Glomerular visceral epithelial cell (primary cell): Measurements from ENCODE around the gene EDDM3A.

ENCODE experiments used
- DNase-seq: peaks from one replicate; pipeline ENCODE4 v3.0.0-alpha.2; 2016; ENCODE audit errors: extremely low spot score

Gene EDDM3A

GRCh38 chr14:20789230-20789813 lies 43.6 kb downstream of the EDDM3A start:
- no peak for DNase-seq

DNA sequence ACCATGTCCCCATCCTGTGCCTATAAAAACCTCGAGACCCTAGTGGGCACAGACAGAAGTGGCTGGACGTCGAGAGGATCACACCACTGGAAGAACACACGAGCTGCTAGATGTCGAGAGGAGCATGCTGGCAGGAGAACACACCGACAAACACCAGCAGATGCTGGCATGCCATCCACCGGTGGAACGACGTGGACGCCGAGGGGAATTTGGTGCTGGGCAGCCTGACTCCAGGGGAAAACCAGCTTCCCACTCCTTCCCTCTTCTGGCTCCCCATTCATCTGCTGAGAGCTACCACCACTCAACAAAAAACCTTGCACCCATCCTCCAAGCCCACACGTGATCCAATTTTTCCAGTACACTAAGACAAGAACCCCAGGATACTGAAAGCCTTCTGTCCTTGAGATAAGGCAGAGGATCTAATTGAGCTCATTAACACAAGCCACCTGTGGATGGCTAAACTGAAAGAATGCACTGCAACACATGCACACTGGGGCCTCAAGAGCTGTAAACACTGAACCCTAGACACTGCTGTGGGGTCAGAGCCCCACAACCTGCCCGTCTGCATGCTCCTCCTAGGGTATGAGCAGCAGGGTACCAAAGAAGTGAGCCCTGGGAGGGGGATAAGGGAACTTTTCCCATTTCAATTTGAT lies 44.9 kb downstream of the EDDM3A start:
- no peak for DNase-seq

GRCh38 chr14:20791187-20791586 lies 45.5 kb downstream of the EDDM3A start:
- no peak for DNase-seq

- no peak for DNase-seq
These were observed 45.9 kb downstream of the EDDM3A start for GRCh38 chr14:20791597-20791996.

DNA sequence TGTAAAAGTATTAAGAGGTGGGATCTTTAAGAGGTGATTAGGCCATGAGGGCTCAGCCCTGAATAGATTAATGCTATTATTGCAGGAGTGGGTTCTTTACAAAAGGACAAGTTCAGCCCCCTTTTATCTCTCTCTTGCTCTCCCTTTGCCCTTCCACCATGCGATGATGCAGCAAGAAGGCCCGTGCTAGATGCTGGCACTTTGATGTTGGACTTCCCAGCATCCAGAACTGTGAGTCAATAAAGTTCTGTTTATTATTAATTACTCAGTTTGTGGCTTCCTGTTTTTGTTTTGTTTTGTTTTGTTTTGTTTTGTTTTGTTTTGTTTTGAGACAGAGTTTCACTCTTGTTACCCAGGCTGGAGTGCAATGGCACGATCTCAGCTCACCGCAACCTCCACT lies 46.9 kb downstream of the EDDM3A start:
- DNase-seq: no peak

GRCh38 chr14:20794644-20795369 lies 49.1 kb downstream of the EDDM3A start:
- DNase-seq: no peak

DNA sequence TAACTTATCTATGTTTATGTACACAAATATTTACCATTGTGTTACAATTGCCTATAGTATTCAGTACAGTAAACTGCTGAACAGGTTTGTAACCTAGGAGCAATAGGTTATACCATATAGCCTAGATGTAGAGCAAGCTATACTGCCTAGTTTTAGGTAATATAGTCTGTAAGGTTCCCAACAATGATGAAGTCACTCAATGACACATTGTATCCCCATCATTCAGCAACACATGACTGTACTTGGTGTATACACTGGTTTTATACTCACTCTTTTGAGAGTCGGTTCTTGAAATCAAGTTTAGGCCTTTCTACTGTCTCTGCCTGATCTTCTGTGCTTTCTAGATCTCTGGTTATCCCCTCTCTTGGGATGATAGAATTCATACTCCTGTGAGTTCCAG lies 51.5 kb downstream of the EDDM3A start:
- DNase-seq: no peak
